ENCODE results near the gene ARHGEF2.

The ARHGEF2 gene

GRCh38 chr1:155940482-155940992 lies 37.8 kb downstream of the ARHGEF2 start:
- peak overlapping the region; percentile 9 for H3K4me3 ChIP-seq (IDR thresholded peaks at IDR 0.05; ENCODE audit: insufficient read depth, low read depth, low read length)
- peak overlapping the region; percentile 83 for H3K4me2 ChIP-seq
- peak overlapping the region; percentile 44 for H3K27ac ChIP-seq
- no peak overlapping the region for H2AFZ ChIP-seq (ENCODE audit: low read depth)
- peaks cover 81% of the 10 kb centered on the region for H3K4me1 ChIP-seq (ENCODE audit: low read depth, poor library complexity, severe bottlenecking)
- H3K9ac ChIP-seq = peak overlapping the region; percentile 0; the same call in 1 of the 2 replicates
- no peaks in the 10 kb centered on the region for H3K36me3 ChIP-seq (ENCODE audit: insufficient read depth)
- H3K27me3 ChIP-seq (ENCODE audit: insufficient read depth, low read depth) = no peaks in the 10 kb centered on the region
- no peaks in the 10 kb centered on the region for H4K20me1 ChIP-seq (ENCODE audit: insufficient read depth)
- H3K79me2 ChIP-seq (ENCODE audit: insufficient read depth, low read depth) = peaks cover 3% of the 10 kb centered on the region; the same call in 1 of the 2 replicates
- TF ChIP-seq CTCF (conservative IDR thresholded peaks at IDR 0.05; ENCODE audit: low read depth, low read length) = no peak

GRCh38 chr1:155938220-155938627 lies 40.1 kb downstream of the ARHGEF2 start:
- H4K20me1 ChIP-seq (ENCODE audit: insufficient read depth) = no peaks in the 10 kb centered on the region
- H3K27ac ChIP-seq = no peak overlapping the region
- TF ChIP-seq CTCF (conservative IDR thresholded peaks at IDR 0.05; ENCODE audit: low read depth, low read length) = peak; percentile 96
- H3K4me3 ChIP-seq (IDR thresholded peaks at IDR 0.05; ENCODE audit: insufficient read depth, low read depth, low read length) = no peak overlapping the region
- no peaks in the 10 kb centered on the region for H3K27me3 ChIP-seq (ENCODE audit: insufficient read depth, low read depth)
- peaks cover 67% of the 10 kb centered on the region for H3K4me1 ChIP-seq (ENCODE audit: low read depth, poor library complexity, severe bottlenecking)
- H3K9ac ChIP-seq = no peak overlapping the region
- H3K79me2 ChIP-seq (ENCODE audit: insufficient read depth, low read depth) = peaks cover 16% of the 10 kb centered on the region
- H2AFZ ChIP-seq (ENCODE audit: low read depth) = no peak overlapping the region
- H3K4me2 ChIP-seq = 0 out of 2 replicates have a peak overlapping the region, but pooled peaks have one; percentile 3
- no peaks in the 10 kb centered on the region; the same call in 1 of the 2 replicates for H3K36me3 ChIP-seq (ENCODE audit: insufficient read depth)

- no peaks in the 10 kb centered on the region for H3K27me3 ChIP-seq (ENCODE audit: insufficient read depth, low read depth)
- peaks cover 48% of the 10 kb centered on the region for H3K79me2 ChIP-seq (ENCODE audit: insufficient read depth, low read depth)
- H3K4me2 ChIP-seq = peak overlapping the region; percentile 44
- H3K36me3 ChIP-seq (ENCODE audit: insufficient read depth) = peaks cover 26% of the 10 kb centered on the region; the same call in 1 of the 2 replicates
- H4K20me1 ChIP-seq (ENCODE audit: insufficient read depth) = peaks cover 25% of the 10 kb centered on the region
- peak overlapping the region; percentile 77; the same call in 1 of the 2 replicates for H3K9ac ChIP-seq
- H3K4me3 ChIP-seq (IDR thresholded peaks at IDR 0.05; ENCODE audit: insufficient read depth, low read depth, low read length) = peak overlapping the region; percentile 100
- H3K27ac ChIP-seq = peak overlapping the region; percentile 55
- no peak for TF ChIP-seq CTCF (conservative IDR thresholded peaks at IDR 0.05; ENCODE audit: low read depth, low read length)
- peaks cover 67% of the 10 kb centered on the region for H3K4me1 ChIP-seq (ENCODE audit: low read depth, poor library complexity, severe bottlenecking)
- peak overlapping the region; percentile 72 for H2AFZ ChIP-seq (ENCODE audit: low read depth)
Observed at GRCh38 chr1:155934936-155935590, 43.3 kb downstream of the ARHGEF2 start.

GRCh38 chr1:155934097-155934935 lies 44.0 kb downstream of the ARHGEF2 start, which contains the start of gene KHDC4:
Gene KHDC4, minus strand, starts transcription at chr1:155934413. Its CDS starts 40 bp downstream, at chr1:155934373.
- peak within 1 kb of the TSS; percentile 55 for H3K27ac ChIP-seq
- H3K9ac ChIP-seq = peak within 1 kb of the TSS; percentile 77
- H4K20me1 ChIP-seq (ENCODE audit: insufficient read depth) = peaks cover 26% of the 10 kb centered on the region
- peak within 1 kb of the TSS; percentile 72 for H2AFZ ChIP-seq (ENCODE audit: low read depth)
- H3K79me2 ChIP-seq (ENCODE audit: insufficient read depth, low read depth) = peaks cover 53% of the 10 kb centered on the region
- H3K4me3 ChIP-seq (IDR thresholded peaks at IDR 0.05; ENCODE audit: insufficient read depth, low read depth, low read length) = peak within 1 kb of the TSS; percentile 100
- H3K36me3 ChIP-seq (ENCODE audit: insufficient read depth) = peaks cover 30% of the 10 kb centered on the region; the same call in 1 of the 2 replicates
- H3K27me3 ChIP-seq (ENCODE audit: insufficient read depth, low read depth) = no peaks in the 10 kb centered on the region
- no peak for TF ChIP-seq CTCF (conservative IDR thresholded peaks at IDR 0.05; ENCODE audit: low read depth, low read length)
- H3K4me2 ChIP-seq = peak within 1 kb of the TSS; percentile 93
- peaks cover 63% of the 10 kb centered on the region for H3K4me1 ChIP-seq (ENCODE audit: low read depth, poor library complexity, severe bottlenecking)

Measured in KMS-11 (cell line).